Stimulated activated CD8-positive, alpha-beta memory T cell treated with anti-CD3 and anti-CD28 coated beads, Interleukin-4, amount 100 ng/mL, for 4 hours (primary cell): ENCODE data around the gene ACAP1.
"Not testable (repeated sequence)": the region's sequence is repeated elsewhere in the genome, so short reads cannot be mapped to it uniquely, and the experiment has no call there.

Source experiments
- DNase-seq, 2 donors: peaks; one replicate each; pipeline ENCODE4 v3.0.0-alpha.2; 2020; ENCODE audit warnings: low read depth in 2 of 2, low spot score in 1 of 2

The ACAP1 gene

DNA sequence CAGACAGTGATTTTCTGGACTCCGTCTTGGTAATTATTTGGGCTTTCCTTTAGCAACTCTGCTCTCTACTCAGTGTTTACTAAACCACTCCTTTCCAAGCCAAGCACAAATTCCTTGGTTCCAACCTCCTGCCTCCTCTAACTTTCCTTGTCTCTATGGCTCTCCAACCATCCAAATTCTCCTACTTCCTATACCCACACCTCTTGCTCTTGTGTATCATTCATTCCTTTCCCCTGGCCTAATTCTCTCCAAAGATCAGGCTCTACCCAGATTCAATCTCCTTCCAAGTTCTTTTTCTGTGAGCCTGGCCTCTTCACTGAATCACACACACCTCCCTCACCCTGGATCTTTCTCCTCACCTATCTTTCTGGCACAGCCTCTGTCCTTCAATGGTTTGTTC, 8.3 kb upstream of the ACAP1 start:
- DNase-seq = no peak

DNA sequence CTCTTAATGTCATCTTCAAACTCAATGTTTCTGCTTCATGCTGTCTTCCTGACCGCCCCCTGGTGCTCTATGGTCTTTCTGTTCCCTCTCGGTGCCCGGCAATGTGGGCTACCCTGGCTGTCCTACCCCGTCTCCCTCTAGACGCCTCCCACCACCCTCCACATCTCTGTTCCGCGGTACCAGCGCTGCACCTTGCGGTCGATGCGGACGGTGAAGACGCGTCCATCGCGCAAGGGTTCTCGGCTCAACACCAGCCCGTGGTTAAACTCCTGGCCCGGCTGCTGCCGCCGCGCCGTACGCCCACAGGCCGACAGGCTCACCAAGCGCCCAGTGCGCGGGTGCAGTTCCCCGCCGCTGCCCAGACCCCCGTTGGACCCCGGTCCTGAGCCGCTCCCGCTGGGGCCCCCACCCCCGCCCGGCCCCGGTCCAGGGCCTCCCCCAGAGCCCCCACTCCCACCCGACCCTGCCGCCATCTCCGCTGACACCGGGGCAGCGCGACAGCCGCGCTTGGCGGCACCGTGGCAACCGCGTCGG, 7.4 kb upstream of the ACAP1 start, which contains the start of gene NEURL4:
Gene NEURL4 (minus strand): TSS at position 496 of the 534 bp plus-strand sequence. CDS start 23 bp downstream, at position 473.
- no peak for DNase-seq

- DNase-seq = peak; percentile 91 to 94
These were observed 6.8 kb upstream of the ACAP1 start for GRCh38 chr17:7329374-7329996.

GRCh38 chr17:7329997-7330637, 6.2 kb upstream of the ACAP1 start:
- DNase-seq = peak; percentile 43 to 58

- DNase-seq = no peak
These were observed 5.7 kb upstream of the ACAP1 start for GRCh38 chr17:7330638-7331015.

DNA sequence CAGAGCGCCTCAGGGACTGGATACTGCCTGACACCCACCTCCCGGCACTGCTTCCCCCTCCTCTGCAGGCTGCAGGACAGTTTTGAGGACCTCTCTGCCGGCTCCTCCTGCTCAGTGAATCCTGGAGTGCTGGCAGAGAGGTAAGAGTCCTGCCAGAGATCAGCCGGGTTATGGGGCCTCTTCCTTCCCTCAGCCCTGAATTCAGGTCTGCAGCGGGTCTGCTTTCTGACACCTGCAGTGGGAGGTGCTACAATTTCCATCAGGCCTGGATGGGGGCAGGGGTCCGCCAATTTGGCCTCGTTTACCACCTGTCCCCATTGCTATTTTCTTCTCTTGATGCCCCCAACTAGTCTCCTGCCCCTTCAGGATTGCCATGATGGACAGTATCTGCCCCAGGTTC, 4.2 kb upstream of the ACAP1 start:
- no peak for DNase-seq

DNA sequence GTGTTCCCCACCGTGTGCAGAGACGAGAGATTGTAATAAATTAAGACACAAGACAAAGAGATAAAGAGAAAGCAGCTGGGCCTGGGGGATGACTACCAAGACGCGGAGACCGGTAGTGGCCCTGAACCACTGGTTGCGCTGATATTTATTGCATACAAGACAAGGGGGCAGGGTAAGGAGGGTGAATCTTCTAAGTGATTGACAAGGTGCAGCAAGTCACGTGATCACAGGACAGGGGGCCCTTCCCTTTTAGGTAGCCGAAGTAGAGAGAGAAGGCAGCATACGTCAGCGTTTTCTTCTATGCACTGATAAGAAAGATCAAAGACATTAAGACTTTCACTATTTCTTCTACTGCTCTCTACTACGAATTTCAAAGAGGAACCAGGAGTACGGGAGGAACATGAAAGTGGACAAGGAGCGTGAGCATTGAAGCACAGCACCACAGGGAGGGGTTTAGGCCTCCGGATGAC, 3.7 kb upstream of the ACAP1 start:
- not testable (repeated sequence) for DNase-seq

DNA sequence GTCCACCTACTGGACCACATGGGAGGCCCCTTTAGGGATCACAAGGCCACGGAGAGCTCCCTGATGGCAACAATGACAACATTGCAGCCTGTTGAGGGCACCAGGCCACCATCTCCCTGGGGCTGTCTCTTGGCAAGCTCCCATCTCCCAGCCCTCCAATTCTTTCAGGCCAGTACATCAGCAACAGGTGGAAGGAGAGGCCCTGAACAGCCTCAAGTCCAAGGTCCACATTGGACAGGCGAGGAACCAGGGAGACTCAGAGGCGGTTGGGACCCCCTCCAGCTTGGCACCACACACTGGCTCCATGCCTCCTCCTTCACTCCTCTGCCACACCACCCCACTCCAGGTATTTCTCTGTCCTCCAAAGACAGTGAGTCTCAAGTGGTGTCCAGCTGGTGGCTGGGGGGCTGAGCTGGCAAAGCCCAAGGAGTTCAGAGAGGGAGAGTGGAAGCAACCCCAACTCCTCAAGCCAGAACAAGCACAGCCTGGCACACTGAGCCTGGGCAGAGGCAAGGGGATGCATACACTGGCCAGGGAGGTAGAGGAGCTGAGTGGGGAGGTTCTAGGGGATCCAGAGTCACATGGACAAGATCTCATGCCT, 1.3 kb upstream of the ACAP1 start:
- no peak for DNase-seq

GRCh38 chr17:7335765-7336164, 564 bp upstream of the ACAP1 start:
- DNase-seq = not testable (repeated sequence)

DNA sequence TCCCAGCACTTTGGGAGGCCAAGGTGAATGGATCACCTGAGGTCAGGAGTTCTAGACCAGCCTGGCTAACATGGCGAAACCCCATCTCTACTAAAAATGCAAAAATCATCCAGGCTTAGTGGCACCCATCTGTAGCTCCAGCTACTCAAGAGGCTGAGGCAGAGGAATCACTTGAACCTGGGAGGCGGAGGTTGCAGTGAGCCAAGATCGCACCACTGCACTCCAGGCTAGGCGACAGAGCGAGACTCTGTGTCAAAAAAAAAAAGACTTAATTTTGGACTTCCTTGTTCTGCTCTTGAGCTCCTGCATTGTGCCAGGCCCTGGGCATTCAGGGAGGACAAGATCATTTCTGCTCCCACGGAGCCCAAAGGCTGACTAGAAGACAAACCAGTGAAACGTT, 1.3 kb downstream of the ACAP1 start:
- DNase-seq = not testable (repeated sequence)

DNA sequence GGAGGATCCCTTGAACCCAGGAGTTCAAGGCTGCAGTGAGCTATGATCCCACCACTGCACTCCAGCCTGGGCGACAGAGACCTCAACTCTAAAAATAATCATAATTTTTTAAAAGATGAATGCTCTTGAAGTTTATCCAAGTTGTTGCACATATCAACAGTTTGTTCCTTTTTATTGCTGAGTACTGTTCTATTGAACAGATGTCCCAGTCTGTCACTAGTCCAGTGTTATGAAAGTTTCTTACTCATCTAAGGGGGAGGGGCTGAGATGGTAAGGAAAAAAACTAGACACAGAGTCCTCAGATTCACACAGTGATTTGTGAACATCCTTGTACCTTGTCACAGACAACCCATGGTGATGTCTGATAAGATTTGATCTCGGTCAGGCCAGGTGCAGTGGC, 3.9 kb downstream of the ACAP1 start:
- DNase-seq = no peak

DNA sequence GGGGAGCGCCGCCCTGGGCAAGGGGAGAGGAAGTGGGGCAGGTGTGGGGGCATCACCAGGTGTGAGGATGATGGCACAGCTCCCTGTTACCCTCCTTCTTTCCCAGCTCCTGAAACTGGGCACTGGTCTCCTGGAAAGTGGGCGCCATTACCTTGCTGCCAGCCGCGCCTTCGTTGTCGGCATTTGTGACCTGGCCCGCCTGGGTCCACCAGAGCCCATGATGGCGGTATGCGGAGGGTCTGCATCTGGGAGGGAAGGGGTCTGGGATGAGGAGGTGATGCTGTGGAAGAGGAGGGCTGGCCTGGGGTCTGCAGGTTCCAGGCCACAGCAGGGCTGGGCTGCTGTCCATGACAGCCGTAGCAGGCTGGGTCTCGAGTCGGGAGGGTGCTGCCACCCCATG, 5.5 kb downstream of the ACAP1 start:
- no peak for DNase-seq

DNA sequence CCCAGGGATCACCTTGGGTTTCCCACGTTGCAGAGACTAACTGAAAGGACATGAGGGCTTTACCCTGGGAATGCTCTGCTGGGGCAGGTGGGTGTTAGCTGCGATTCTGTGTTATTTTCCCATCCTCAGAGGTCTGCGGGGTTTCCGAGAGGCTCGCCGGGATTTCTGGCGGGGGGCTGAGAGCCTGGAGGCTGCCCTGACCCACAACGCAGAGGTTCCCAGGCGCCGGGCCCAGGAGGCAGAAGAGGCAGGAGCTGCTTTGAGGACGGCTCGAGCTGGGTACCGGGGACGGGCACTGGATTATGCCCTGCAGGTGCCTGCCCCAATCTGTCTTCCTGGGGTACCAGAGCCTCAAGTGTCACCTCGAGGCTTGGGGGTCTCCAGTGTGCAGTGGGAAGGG, 6.9 kb downstream of the ACAP1 start:
- DNase-seq = no peak

DNA sequence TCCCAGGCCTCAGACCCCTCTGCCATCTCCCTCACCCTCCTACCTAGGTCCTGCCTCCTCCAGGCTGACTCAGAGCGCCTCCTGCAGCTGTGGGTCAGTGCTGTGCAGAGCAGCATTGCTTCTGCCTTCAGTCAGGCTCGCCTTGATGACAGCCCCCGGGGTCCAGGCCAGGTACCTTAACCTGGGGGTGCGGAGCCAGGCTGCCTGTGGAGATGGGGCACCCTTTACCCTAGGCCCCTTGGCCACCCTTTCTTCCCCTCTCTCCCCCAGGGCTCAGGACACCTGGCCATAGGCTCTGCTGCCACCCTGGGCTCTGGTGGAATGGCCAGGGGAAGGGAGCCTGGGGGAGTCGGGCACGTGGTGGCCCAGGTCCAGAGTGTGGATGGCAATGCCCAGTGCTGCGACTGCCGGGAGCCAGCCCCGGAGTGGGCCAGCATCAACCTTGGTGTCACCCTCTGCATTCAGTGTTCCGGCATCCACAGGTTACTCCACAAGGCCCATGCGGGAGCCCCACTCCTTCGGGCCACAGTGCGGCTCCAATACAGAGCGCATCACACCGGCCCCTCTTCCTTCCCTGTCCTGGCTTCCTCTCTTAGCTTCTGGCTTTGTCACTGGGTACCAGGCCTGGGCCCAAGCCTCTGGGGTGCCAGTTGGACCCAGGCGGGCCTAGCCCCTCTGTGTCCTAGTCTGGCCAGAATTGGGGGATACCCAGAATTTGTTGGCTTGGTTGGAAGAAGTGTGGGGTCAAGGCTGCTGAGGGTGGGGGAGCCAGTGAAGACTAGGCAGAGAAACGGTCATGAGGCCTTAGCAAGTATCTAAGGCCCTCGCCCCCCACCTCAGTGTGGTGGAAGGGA, 10.7 kb downstream of the ACAP1 start:
- DNase-seq = no peak

GRCh38 chr17:7347630-7348477, 11.5 kb downstream of the ACAP1 start:
- DNase-seq = no peak

- no peak for DNase-seq
These were observed 12.3 kb downstream of the ACAP1 start for GRCh38 chr17:7348478-7349242.

GRCh38 chr17:7351665-7352502, 15.6 kb downstream of the ACAP1 start, which contains the start of gene KCTD11:
Gene KCTD11, plus strand, starts transcription at chr17:7352162.
- DNase-seq = peak in 1 of 2 donors; percentile 72

DNA sequence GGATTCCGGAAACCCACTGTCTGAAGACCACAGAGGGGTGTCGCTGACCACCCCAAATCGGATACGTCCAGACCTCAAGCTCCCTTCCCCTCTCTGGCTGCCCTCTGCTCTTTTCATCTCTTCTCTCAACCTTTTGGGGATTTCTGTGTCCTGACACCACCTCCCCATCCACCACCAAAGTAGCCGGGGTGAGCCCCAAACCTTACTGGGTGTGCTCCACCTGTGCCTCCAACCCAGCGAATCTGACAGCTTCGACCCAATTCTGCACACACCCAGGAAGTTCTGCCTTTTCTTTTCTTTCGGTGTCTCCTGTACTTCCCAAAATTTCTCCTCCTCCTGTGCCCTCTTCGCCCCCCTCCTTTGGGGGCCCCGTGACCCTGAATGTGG, 16.2 kb downstream of the ACAP1 start:
- no peak for DNase-seq
